Measurements from ENCODE around the gene CFAP161. TPM values are rescaled to one million over a fixed set of nuclear protein-coding genes. Genes with fewer than 3 reads are reported as not detected.

The CFAP161 gene
- total and polyA plus RNA-seq, 4 donors = 0.75 to 0.84 TPM; not detected in 2

- no peak for TF ChIP-seq CTCF (IDR thresholded peaks at IDR 0.05; ENCODE audit: low read depth, low read length, missing input control)
- TF ChIP-seq HNF4G (IDR thresholded peaks at IDR 0.05) = no peak
- TF ChIP-seq REST (IDR thresholded peaks at IDR 0.05) = no peak
- no peak for TF ChIP-seq EGR1 (IDR thresholded peaks at IDR 0.05; ENCODE audit: low read depth in 2 of 2)
- TF ChIP-seq HNF4A (conservative IDR thresholded peaks at IDR 0.05) = no peak
- TF ChIP-seq YY1 (IDR thresholded peaks at IDR 0.05) = no peak
- no peak for TF ChIP-seq MAX (IDR thresholded peaks at IDR 0.05)
- no peak for TF ChIP-seq ATF3 (IDR thresholded peaks at IDR 0.05)
- no peak for TF ChIP-seq RAD21 (IDR thresholded peaks at IDR 0.05)
- no peak for TF ChIP-seq ZBTB33 (IDR thresholded peaks at IDR 0.05)
- no peak for TF ChIP-seq GABPA (IDR thresholded peaks at IDR 0.05 in 1 of 2, conservative IDR thresholded peaks at IDR 0.05 in 1 of 2)
- no peak for TF ChIP-seq JUND (IDR thresholded peaks at IDR 0.05)
- no peak for TF ChIP-seq TAF1 (conservative IDR thresholded peaks at IDR 0.05)
- no peak for TF ChIP-seq FOXA1 (IDR thresholded peaks at IDR 0.05)
- Histone ChIP-seq H3K9ac (ENCODE audit: low read depth in 1 of 2, low read length in 2 of 2) (no peak overlapping the region), H3K4me3 (ENCODE audit: low read depth in 1 of 3, low read length in 3 of 3) (no peak overlapping the region), H3K27me3 (ENCODE audit: control insufficient read depth in 4 of 4, insufficient read depth in 4 of 4, low read length in 3 of 4) (no peaks in the 10 kb centered on the region), H3K27ac (ENCODE audit: low read depth in 1 of 2, low read length in 2 of 2) (no peak overlapping the region), H3K4me1 (ENCODE audit: control insufficient read depth in 4 of 4, insufficient read depth in 4 of 4, low read length in 3 of 4) (no peaks in the 10 kb centered on the region), H3K9me3 (ENCODE audit: control insufficient read depth in 4 of 4, low read length in 3 of 4) (no peaks in the 10 kb centered on the region), H3K36me3 (ENCODE audit: control insufficient read depth in 4 of 4, insufficient read depth in 3 of 4, low read depth in 1 of 4, low read length in 3 of 4) (no peaks in the 10 kb centered on the region)
- WGBS = 84% methylated on average over 7 of the region's 7 CpGs
- no peak for DNase-seq (ENCODE audit: low spot score)
Measured at GRCh38 chr15:81197255-81197630, 63.2 kb downstream of the CFAP161 start.

GRCh38 chr15:81197688-81198281 is 63.7 kb downstream of the CFAP161 start:
- Histone ChIP-seq H3K9me3 (ENCODE audit: control insufficient read depth in 4 of 4, low read length in 3 of 4) (no peaks in the 10 kb centered on the region), H3K36me3 (ENCODE audit: control insufficient read depth in 4 of 4, insufficient read depth in 3 of 4, low read depth in 1 of 4, low read length in 3 of 4) (no peaks in the 10 kb centered on the region), H3K4me3 (ENCODE audit: low read depth in 1 of 3, low read length in 3 of 3) (no peak overlapping the region), H3K4me1 (ENCODE audit: control insufficient read depth in 4 of 4, insufficient read depth in 4 of 4, low read length in 3 of 4) (no peaks in the 10 kb centered on the region), H3K27ac (ENCODE audit: low read depth in 1 of 2, low read length in 2 of 2) (no peak overlapping the region), H3K9ac (ENCODE audit: low read depth in 1 of 2, low read length in 2 of 2) (no peak overlapping the region), H3K27me3 (ENCODE audit: control insufficient read depth in 4 of 4, insufficient read depth in 4 of 4, low read length in 3 of 4) (no peaks in the 10 kb centered on the region)
- DNase-seq (ENCODE audit: low spot score) = no peak
- WGBS = 75% methylated on average over 7 of the region's 7 CpGs
- no peak for TF ChIP-seq FOXA1 (IDR thresholded peaks at IDR 0.05)
- no peak for TF ChIP-seq MAX (IDR thresholded peaks at IDR 0.05)
- TF ChIP-seq TAF1 (conservative IDR thresholded peaks at IDR 0.05) = no peak
- no peak for TF ChIP-seq RAD21 (IDR thresholded peaks at IDR 0.05)
- TF ChIP-seq RXRA (IDR thresholded peaks at IDR 0.05) = no peak
- TF ChIP-seq FOXA2 (IDR thresholded peaks at IDR 0.05) = no peak
- TF ChIP-seq REST (IDR thresholded peaks at IDR 0.05) = no peak
- TF ChIP-seq EGR1 (IDR thresholded peaks at IDR 0.05; ENCODE audit: low read depth in 2 of 2) = no peak
- TF ChIP-seq JUND (IDR thresholded peaks at IDR 0.05) = no peak
- TF ChIP-seq SP1 (IDR thresholded peaks at IDR 0.05) = no peak
- no peak for TF ChIP-seq ZBTB33 (IDR thresholded peaks at IDR 0.05)
- no peak for TF ChIP-seq HNF4G (IDR thresholded peaks at IDR 0.05)
- TF ChIP-seq NR2F2 (IDR thresholded peaks at IDR 0.05) = no peak

All from liver (tissue), 9 donors.